ENCODE data around the gene GTF3C4. TPM values are rescaled to one million over a fixed set of nuclear protein-coding genes. Genes with fewer than 3 reads are reported as not detected.

GTF3C4 gene
- total RNA-seq, 1 experiment from 2014 or later = 40.8 TPM

GRCh38 chr9:132656299-132656698, 14.0 kb upstream of the GTF3C4 start:
- CTCF ChIA-PET = no interaction called here
- Histone ChIP-seq H3K36me3 (ENCODE audit: insufficient read depth, low read length, poor library complexity, severe bottlenecking) (peaks cover 44% of the 10 kb centered on the region), H3K4me3 (ENCODE audit: low read depth, low read length, poor library complexity, severe bottlenecking) (no peak overlapping the region), H3K9me3 (ENCODE audit: low read depth, low read length, poor library complexity, severe bottlenecking) (no peaks in the 10 kb centered on the region), H3K27ac (ENCODE audit: low read depth, low read length, poor library complexity, severe bottlenecking) (no peak overlapping the region), H3K27me3 (replicated peaks; ENCODE audit: insufficient read depth, low read depth, low read length, poor library complexity) (no peaks in the 10 kb centered on the region), H3K4me1 (ENCODE audit: insufficient read depth, low read length, poor library complexity, severe bottlenecking) (no peaks in the 10 kb centered on the region)
- no TSS peak for BruUV-seq (replicated peaks)
- intact Hi-C loops (cut with micrococcal nuclease; ENCODE audit: unreplicated experiment) = no loop called here
- POLR2A ChIA-PET (ENCODE audit: low non-redundant PET) = no interaction called here
- no peak for DNase-seq (ENCODE audit: low spot score)
- TF ChIP-seq EZH2 (IDR thresholded peaks at IDR 0.05; ENCODE audit: borderline replicate concordance, low read depth, low read length, poor library complexity, severe bottlenecking) = no peak
- TF ChIP-seq, protein P1, sequence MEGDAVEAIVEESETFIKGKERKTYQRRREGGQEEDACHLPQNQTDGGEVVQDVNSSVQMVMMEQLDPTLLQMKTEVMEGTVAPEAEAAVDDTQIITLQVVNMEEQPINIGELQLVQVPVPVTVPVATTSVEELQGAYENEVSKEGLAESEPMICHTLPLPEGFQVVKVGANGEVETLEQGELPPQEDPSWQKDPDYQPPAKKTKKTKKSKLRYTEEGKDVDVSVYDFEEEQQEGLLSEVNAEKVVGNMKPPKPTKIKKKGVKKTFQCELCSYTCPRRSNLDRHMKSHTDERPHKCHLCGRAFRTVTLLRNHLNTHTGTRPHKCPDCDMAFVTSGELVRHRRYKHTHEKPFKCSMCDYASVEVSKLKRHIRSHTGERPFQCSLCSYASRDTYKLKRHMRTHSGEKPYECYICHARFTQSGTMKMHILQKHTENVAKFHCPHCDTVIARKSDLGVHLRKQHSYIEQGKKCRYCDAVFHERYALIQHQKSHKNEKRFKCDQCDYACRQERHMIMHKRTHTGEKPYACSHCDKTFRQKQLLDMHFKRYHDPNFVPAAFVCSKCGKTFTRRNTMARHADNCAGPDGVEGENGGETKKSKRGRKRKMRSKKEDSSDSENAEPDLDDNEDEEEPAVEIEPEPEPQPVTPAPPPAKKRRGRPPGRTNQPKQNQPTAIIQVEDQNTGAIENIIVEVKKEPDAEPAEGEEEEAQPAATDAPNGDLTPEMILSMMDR (conservative IDR thresholded peaks at IDR 0.05; ENCODE audit: low read depth, low read length) = no peak

DNA sequence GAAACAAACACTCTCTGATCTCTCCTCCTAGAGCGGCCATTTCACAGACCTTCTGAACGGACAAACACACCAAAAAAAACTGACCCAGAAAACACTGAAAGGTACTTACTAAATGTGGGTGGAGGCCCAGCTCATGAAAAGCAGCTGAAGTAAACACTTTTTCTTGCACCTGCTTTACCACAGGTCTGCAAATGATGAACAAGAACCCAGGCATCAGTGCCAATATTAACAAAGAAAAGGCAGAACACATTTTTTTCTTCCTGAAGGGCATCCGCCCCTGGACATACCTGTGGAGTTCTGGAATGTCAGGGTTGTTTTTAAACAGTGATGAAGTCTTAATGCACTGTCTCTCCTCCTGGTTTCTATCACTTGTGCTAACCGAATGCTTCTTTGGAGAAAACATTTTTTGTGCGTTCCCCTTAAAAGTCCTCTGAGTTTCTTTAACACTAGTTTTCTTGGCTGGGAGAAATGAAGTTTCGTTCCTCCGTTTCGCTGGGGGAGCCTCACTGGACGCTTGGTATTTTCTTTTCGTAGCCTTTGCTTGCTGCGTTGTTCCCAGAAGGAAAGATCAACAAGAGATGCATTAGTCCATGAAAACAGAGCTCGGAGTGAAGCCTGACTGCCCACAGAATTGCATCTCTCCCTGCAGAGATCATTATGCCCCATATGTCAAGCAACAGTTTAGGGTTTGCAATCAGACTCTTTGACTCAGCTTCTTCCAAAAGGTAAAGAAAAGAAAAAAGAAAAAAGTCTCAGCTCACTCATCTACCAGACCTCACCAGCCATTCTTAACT, 7.9 kb upstream of the GTF3C4 start:
- no peak for DNase-seq (ENCODE audit: low spot score)
- CTCF ChIA-PET = no interaction called here
- Histone ChIP-seq H3K4me1 (ENCODE audit: insufficient read depth, low read length, poor library complexity, severe bottlenecking) (no peaks in the 10 kb centered on the region), H3K4me3 (ENCODE audit: low read depth, low read length, poor library complexity, severe bottlenecking) (no peak overlapping the region), H3K27ac (ENCODE audit: low read depth, low read length, poor library complexity, severe bottlenecking) (no peak overlapping the region), H3K36me3 (ENCODE audit: insufficient read depth, low read length, poor library complexity, severe bottlenecking) (peaks cover 48% of the 10 kb centered on the region), H3K27me3 (replicated peaks; ENCODE audit: insufficient read depth, low read depth, low read length, poor library complexity) (no peaks in the 10 kb centered on the region), H3K9me3 (ENCODE audit: low read depth, low read length, poor library complexity, severe bottlenecking) (no peaks in the 10 kb centered on the region)
- TF ChIP-seq, protein P1 (conservative IDR thresholded peaks at IDR 0.05; ENCODE audit: low read depth, low read length) = no peak
- TF ChIP-seq EZH2 (IDR thresholded peaks at IDR 0.05; ENCODE audit: borderline replicate concordance, low read depth, low read length, poor library complexity, severe bottlenecking) = no peak
- POLR2A ChIA-PET (ENCODE audit: low non-redundant PET) = no interaction called here
- no TSS peak for BruUV-seq (replicated peaks)
- intact Hi-C loops (cut with micrococcal nuclease; ENCODE audit: unreplicated experiment) = no loop called here

DNA sequence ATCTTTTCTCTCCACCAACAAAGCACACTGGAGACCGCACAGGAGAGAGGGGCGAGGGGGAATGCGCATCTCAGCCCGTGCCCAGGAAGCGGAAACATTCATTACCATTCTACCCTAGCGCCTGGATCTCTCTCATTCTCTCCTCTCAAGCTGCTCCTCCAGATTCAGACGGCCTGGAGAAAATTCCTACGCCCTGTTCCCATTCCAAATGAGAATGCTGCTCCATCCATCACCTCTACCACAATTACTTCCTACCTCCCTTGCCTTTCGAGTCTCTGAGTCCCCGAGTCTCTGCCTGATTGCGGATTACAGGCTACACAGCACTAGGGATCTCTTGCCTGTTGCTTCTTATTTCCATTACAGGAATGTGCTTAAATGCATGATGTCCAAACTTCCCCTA, 7.1 kb upstream of the GTF3C4 start:
- intact Hi-C loops (cut with micrococcal nuclease; ENCODE audit: unreplicated experiment) = no loop called here
- TF ChIP-seq, protein P1 (conservative IDR thresholded peaks at IDR 0.05; ENCODE audit: low read depth, low read length) = no peak
- no peak for TF ChIP-seq EZH2 (IDR thresholded peaks at IDR 0.05; ENCODE audit: borderline replicate concordance, low read depth, low read length, poor library complexity, severe bottlenecking)
- Histone ChIP-seq H3K27me3 (replicated peaks; ENCODE audit: insufficient read depth, low read depth, low read length, poor library complexity) (no peaks in the 10 kb centered on the region), H3K4me1 (ENCODE audit: insufficient read depth, low read length, poor library complexity, severe bottlenecking) (no peaks in the 10 kb centered on the region), H3K36me3 (ENCODE audit: insufficient read depth, low read length, poor library complexity, severe bottlenecking) (peaks cover 40% of the 10 kb centered on the region), H3K9me3 (ENCODE audit: low read depth, low read length, poor library complexity, severe bottlenecking) (no peaks in the 10 kb centered on the region), H3K4me3 (ENCODE audit: low read depth, low read length, poor library complexity, severe bottlenecking) (no peak overlapping the region), H3K27ac (ENCODE audit: low read depth, low read length, poor library complexity, severe bottlenecking) (no peak overlapping the region)
- DNase-seq (ENCODE audit: low spot score) = no peak
- no TSS peak for BruUV-seq (replicated peaks)
- CTCF ChIA-PET = no interaction called here
- POLR2A ChIA-PET (ENCODE audit: low non-redundant PET) = no interaction called here

Data from A673 (cell line).